Omental fat pad (tissue), 4 donors: ENCODE results near the gene SLC25A25. TPM values are rescaled to one million over a fixed set of nuclear protein-coding genes. Genes with fewer than 3 reads are reported as not detected.

ENCODE experiments used
- ATAC-seq: fragments of 150-250 bp; one replicate; pipeline ENCODE4 v1.9.1; 2016; ENCODE audit warnings: mild to moderate bottlenecking, moderate library complexity; ENCODE audit not compliant: low FRiP score
- DNase-seq: peaks from one replicate; pipeline ENCODE4 v3.0.0-alpha.2; 2019; ENCODE audit warnings: low spot score
- CTCF ChIP-seq, 3 donors: fragments of 450-650 bp; IDR thresholded peaks; one replicate each; pipeline ENCODE4 v1.5.1; 2016 to 2017; ENCODE audit warnings: antibody characterized with exemption in 3 of 3, mild to moderate bottlenecking in 3 of 3, moderate library complexity in 2 of 3
- total RNA-seq, 4 donors: library from RNA; depleted of rRNA; stranded (reverse); fragments of >200 nt; gene quantifications; one replicate each; pipeline ENCODE4 v1.1.0, GENCODE V29; 2016

SLC25A25 gene
- total RNA-seq, 4 donors from 2014 or later, result 37.8 to 147 (median 102) TPM

- no peak for TF ChIP-seq CTCF (IDR thresholded peaks at IDR 0.05)
- DNase-seq (no peak), ATAC-seq (no peak)
These were observed 15.9 kb upstream of the SLC25A25 start for GRCh38 chr9:128051932-128052709.

- TF ChIP-seq CTCF (IDR thresholded peaks at IDR 0.05), result no peak
- DNase-seq, result no peak
- ATAC-seq, result no peak
These were observed 14.5 kb upstream of the SLC25A25 start for GRCh38 chr9:128053560-128053959.

GRCh38 chr9:128054087-128054486, 13.9 kb upstream of the SLC25A25 start:
- DNase-seq (no peak), ATAC-seq (no peak)
- TF ChIP-seq CTCF (IDR thresholded peaks at IDR 0.05), result no peak

GRCh38 chr9:128055344-128056040, 12.5 kb upstream of the SLC25A25 start:
- ATAC-seq (peak; percentile 35), DNase-seq (no peak)
- no peak for TF ChIP-seq CTCF (IDR thresholded peaks at IDR 0.05)

GRCh38 chr9:128056086-128056485, 11.9 kb upstream of the SLC25A25 start:
- no peak for TF ChIP-seq CTCF (IDR thresholded peaks at IDR 0.05)
- ATAC-seq, result no peak
- DNase-seq, result no peak

GRCh38 chr9:128056887-128057723, 10.9 kb upstream of the SLC25A25 start:
- TF ChIP-seq CTCF (IDR thresholded peaks at IDR 0.05), result no peak
- ATAC-seq (peak; percentile 21), DNase-seq (no peak)
